Stimulated activated naive CD8-positive, alpha-beta T cell treated with anti-CD3 and anti-CD28 coated beads, Interleukin-15, amount 100 ng/mL, for 72 hours (primary cell): ENCODE results near the gene SLC25A30.
A peak's percentile ranks its signal among the peaks of the same experiment; 100 is the strongest.
"Not testable (repeated sequence)": the region's sequence is repeated elsewhere in the genome, so short reads cannot be mapped to it uniquely, and the experiment has no call there.

Experiments used
- ATAC-seq: fragments of 150-1000 bp; cut with Tn5 transposase; 2 replicates; pipeline ENCODE4 v1.10.0; 2021; ENCODE audit warnings: mild to moderate bottlenecking, moderate library complexity
- DNase-seq, 2 donors: peaks; one replicate each; pipeline ENCODE4 v3.0.0; 2021 to 2022
- H3K27ac Mint-ChIP-seq, 2 donors: one replicate each; pipeline ENCODE4 v1.8.0; 2022; ENCODE audit warnings: mild to moderate bottlenecking in 2 of 2, mixed read lengths in 2 of 2, moderate library complexity in 2 of 2
- H3K27me3 Mint-ChIP-seq: one replicate; pipeline ENCODE4 v1.8.0; 2022; ENCODE audit warnings: mixed read lengths
- H3K4me1 Mint-ChIP-seq: one replicate; pipeline ENCODE4 v1.8.0; 2022; ENCODE audit warnings: mild to moderate bottlenecking, mixed read lengths
- H3K4me3 Mint-ChIP-seq, 2 donors: one replicate each; pipeline ENCODE4 v1.8.0; 2022; ENCODE audit warnings: mild to moderate bottlenecking in 2 of 2, mixed read lengths in 2 of 2, moderate library complexity in 1 of 2
- H3K9me3 Mint-ChIP-seq, 2 donors: one replicate each; pipeline ENCODE4 v1.8.0; 2022; ENCODE audit warnings: mixed read lengths in 2 of 2

The SLC25A30 gene

GRCh38 chr13:45412274-45413049 is 5.7 kb downstream of the SLC25A30 start:
- Mint-ChIP-seq H3K27me3 (no peaks in the 10 kb centered on the region), H3K4me3 (no peak overlapping the region), H3K27ac (no peak overlapping the region), H3K9me3 (no peaks in the 10 kb centered on the region), H3K4me1 (peaks cover 27% of the 10 kb centered on the region)
- DNase-seq (no peak), ATAC-seq (peak; percentile 47)

- ATAC-seq (no peak), DNase-seq (no peak)
- no peaks in the 10 kb centered on the region for H3K27me3 Mint-ChIP-seq
- no peak overlapping the region for H3K4me3 Mint-ChIP-seq
- H3K4me1 Mint-ChIP-seq: peaks cover 20% of the 10 kb centered on the region
- no peaks in the 10 kb centered on the region for H3K9me3 Mint-ChIP-seq
- no peak overlapping the region for H3K27ac Mint-ChIP-seq
Observed at GRCh38 chr13:45411631-45412030, 6.5 kb downstream of the SLC25A30 start.

GRCh38 chr13:45411221-45411620 is 7.0 kb downstream of the SLC25A30 start:
- no peak overlapping the region for H3K4me3 Mint-ChIP-seq

GRCh38 chr13:45410466-45410865 is 7.7 kb downstream of the SLC25A30 start:
- H3K27ac Mint-ChIP-seq: no peak overlapping the region
- peaks cover 23% of the 10 kb centered on the region for H3K4me1 Mint-ChIP-seq
- DNase-seq (no peak), ATAC-seq (no peak)
- no peaks in the 10 kb centered on the region for H3K9me3 Mint-ChIP-seq
- H3K27me3 Mint-ChIP-seq: no peaks in the 10 kb centered on the region
- H3K4me3 Mint-ChIP-seq: no peak overlapping the region

More at GRCh38 chr13:45411221-45411620, 7.0 kb downstream of the SLC25A30 start:
- no peak overlapping the region for H3K27ac Mint-ChIP-seq
- no peak for DNase-seq
- no peaks in the 10 kb centered on the region for H3K27me3 Mint-ChIP-seq
- ATAC-seq: no peak
- peaks cover 23% of the 10 kb centered on the region for H3K4me1 Mint-ChIP-seq
- no peaks in the 10 kb centered on the region for H3K9me3 Mint-ChIP-seq

GRCh38 chr13:45410001-45410400 is 8.2 kb downstream of the SLC25A30 start:
- ATAC-seq: no peak
- no peak overlapping the region for H3K4me3 Mint-ChIP-seq
- H3K27me3 Mint-ChIP-seq: no peaks in the 10 kb centered on the region
- H3K4me1 Mint-ChIP-seq: peaks cover 22% of the 10 kb centered on the region
- H3K27ac Mint-ChIP-seq: no peak overlapping the region
- H3K9me3 Mint-ChIP-seq: no peaks in the 10 kb centered on the region
- DNase-seq: no peak

- Mint-ChIP-seq H3K4me3 (no peak overlapping the region), H3K9me3 (no peaks in the 10 kb centered on the region), H3K27ac (no peak overlapping the region), H3K4me1 (peaks cover 7% of the 10 kb centered on the region), H3K27me3 (no peaks in the 10 kb centered on the region)
- no peak for DNase-seq
- no peak for ATAC-seq
Observed at GRCh38 chr13:45406421-45406820, 11.8 kb downstream of the SLC25A30 start.

- H3K27ac Mint-ChIP-seq: peak overlapping the region in 1 of 2 donors; percentile 22
- DNase-seq: no peak
- no peak overlapping the region for H3K4me3 Mint-ChIP-seq
- H3K4me1 Mint-ChIP-seq: peaks cover 31% of the 10 kb centered on the region
- ATAC-seq: no peak
- H3K9me3 Mint-ChIP-seq: no peaks in the 10 kb centered on the region
- H3K27me3 Mint-ChIP-seq: no peaks in the 10 kb centered on the region
Observed at GRCh38 chr13:45403081-45403480, 15.1 kb downstream of the SLC25A30 start.

GRCh38 chr13:45402641-45403040 is 15.5 kb downstream of the SLC25A30 start:
- Mint-ChIP-seq H3K4me3 (no peak overlapping the region), H3K27me3 (no peaks in the 10 kb centered on the region), H3K9me3 (no peaks in the 10 kb centered on the region), H3K4me1 (peaks cover 36% of the 10 kb centered on the region), H3K27ac (no peak overlapping the region)
- ATAC-seq: no peak
- no peak for DNase-seq

GRCh38 chr13:45401314-45401713 is 16.9 kb downstream of the SLC25A30 start:
- H3K4me3 Mint-ChIP-seq: no peak overlapping the region
- no peaks in the 10 kb centered on the region for H3K9me3 Mint-ChIP-seq
- H3K4me1 Mint-ChIP-seq: peaks cover 45% of the 10 kb centered on the region
- H3K27me3 Mint-ChIP-seq: no peaks in the 10 kb centered on the region
- DNase-seq (no peak), ATAC-seq (peak; percentile 53)
- H3K27ac Mint-ChIP-seq: peak overlapping the region; percentile 74 to 77

GRCh38 chr13:45398877-45399276 is 19.3 kb downstream of the SLC25A30 start:
- no peaks in the 10 kb centered on the region for H3K27me3 Mint-ChIP-seq
- peak overlapping the region; percentile 69 to 91 for H3K27ac Mint-ChIP-seq
- H3K4me3 Mint-ChIP-seq: no peak overlapping the region
- peaks cover 70% of the 10 kb centered on the region for H3K4me1 Mint-ChIP-seq
- no peaks in the 10 kb centered on the region for H3K9me3 Mint-ChIP-seq
- ATAC-seq: peak; percentile 68
- peak; percentile 50 to 73 for DNase-seq

- no peaks in the 10 kb centered on the region for H3K9me3 Mint-ChIP-seq
- ATAC-seq (peak; percentile 2), DNase-seq (no peak)
- H3K27ac Mint-ChIP-seq: peak overlapping the region; percentile 88 to 93
- no peaks in the 10 kb centered on the region for H3K27me3 Mint-ChIP-seq
- H3K4me1 Mint-ChIP-seq: peaks cover 69% of the 10 kb centered on the region
- H3K4me3 Mint-ChIP-seq: peak overlapping the region; percentile 68 to 69
Observed at GRCh38 chr13:45396533-45397095, 21.6 kb downstream of the SLC25A30 start.

- H3K27ac Mint-ChIP-seq: peak overlapping the region; percentile 59 to 92
Observed at GRCh38 chr13:45393941-45394570, 24.1 kb downstream of the SLC25A30 start.

GRCh38 chr13:45392811-45393210 is 25.4 kb downstream of the SLC25A30 start:
- Mint-ChIP-seq H3K9me3 (no peaks in the 10 kb centered on the region), H3K27ac (no peak overlapping the region)

More at GRCh38 chr13:45393941-45394570, 24.1 kb downstream of the SLC25A30 start:
- ATAC-seq: no peak
- Mint-ChIP-seq H3K4me3 (peak overlapping the region in 1 of 2 donors; percentile 42), H3K9me3 (no peaks in the 10 kb centered on the region), H3K27me3 (no peaks in the 10 kb centered on the region), H3K4me1 (peaks cover 53% of the 10 kb centered on the region)
- peak in 1 of 2 donors; percentile 24 for DNase-seq

GRCh38 chr13:45391926-45392325 is 26.2 kb downstream of the SLC25A30 start:
- no peak overlapping the region for H3K4me3 Mint-ChIP-seq
- H3K9me3 Mint-ChIP-seq: no peaks in the 10 kb centered on the region
- H3K27me3 Mint-ChIP-seq: no peaks in the 10 kb centered on the region
- ATAC-seq (no peak), DNase-seq (no peak)
- H3K4me1 Mint-ChIP-seq: peaks cover 39% of the 10 kb centered on the region
- H3K27ac Mint-ChIP-seq: no peak overlapping the region

More at GRCh38 chr13:45392811-45393210, 25.4 kb downstream of the SLC25A30 start:
- ATAC-seq: no peak
- Mint-ChIP-seq H3K4me1 (peaks cover 41% of the 10 kb centered on the region), H3K27me3 (no peaks in the 10 kb centered on the region), H3K4me3 (no peak overlapping the region)
- no peak for DNase-seq

- not testable (repeated sequence) for H3K4me3 Mint-ChIP-seq, ATAC-seq, DNase-seq, H3K27me3 Mint-ChIP-seq, H3K27ac Mint-ChIP-seq, H3K9me3 Mint-ChIP-seq
- H3K4me1 Mint-ChIP-seq: peaks cover 39% of the 10 kb centered on the region
Observed at GRCh38 chr13:45391128-45391527, 27.0 kb downstream of the SLC25A30 start.

GRCh38 chr13:45390348-45390747 is 27.8 kb downstream of the SLC25A30 start:
- not testable (repeated sequence) for H3K4me3 Mint-ChIP-seq, DNase-seq, H3K27me3 Mint-ChIP-seq, H3K9me3 Mint-ChIP-seq, ATAC-seq, H3K27ac Mint-ChIP-seq
- peaks cover 32% of the 10 kb centered on the region for H3K4me1 Mint-ChIP-seq
